Measurements from ENCODE around the gene NDUFB10.

The NDUFB10 gene

DNA sequence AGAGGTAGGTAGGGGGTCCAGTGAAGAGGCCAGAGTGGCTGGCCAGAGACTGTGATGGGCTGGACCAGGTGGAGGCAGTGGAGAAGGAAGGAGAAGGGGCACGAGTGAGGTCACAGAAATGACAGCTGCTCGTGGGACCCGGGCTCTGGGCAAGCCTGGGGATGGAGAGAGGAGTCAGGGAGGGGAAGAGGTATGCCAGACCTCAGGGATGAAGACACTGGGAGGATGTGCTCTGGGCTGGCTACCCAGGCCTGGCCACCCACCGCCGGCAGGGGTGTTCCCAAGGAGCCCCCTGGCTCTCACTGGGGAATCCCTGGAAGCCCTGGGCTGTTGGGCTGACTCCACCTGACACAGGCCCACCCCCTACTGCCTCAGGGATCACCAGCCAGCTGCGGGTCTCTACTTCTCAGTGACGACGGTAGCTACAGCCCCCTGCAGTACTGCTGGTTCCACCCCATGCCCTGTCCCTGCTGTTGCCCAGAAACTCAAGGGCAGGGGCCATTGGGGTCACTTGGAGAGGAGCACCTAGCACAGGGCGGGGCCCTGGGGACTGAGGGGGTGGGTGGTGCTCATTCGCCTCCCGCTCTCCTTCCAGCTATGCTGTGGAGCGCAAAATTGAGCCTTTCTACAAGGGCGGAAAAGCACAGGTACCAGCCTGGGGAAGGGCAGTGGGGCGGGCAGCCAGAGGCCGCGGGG, 14.3 kb downstream of the NDUFB10 start:
- no peak for DNase-seq

GRCh38 chr16:1974157-1975070, 15.1 kb downstream of the NDUFB10 start:
- DNase-seq: no peak

DNA sequence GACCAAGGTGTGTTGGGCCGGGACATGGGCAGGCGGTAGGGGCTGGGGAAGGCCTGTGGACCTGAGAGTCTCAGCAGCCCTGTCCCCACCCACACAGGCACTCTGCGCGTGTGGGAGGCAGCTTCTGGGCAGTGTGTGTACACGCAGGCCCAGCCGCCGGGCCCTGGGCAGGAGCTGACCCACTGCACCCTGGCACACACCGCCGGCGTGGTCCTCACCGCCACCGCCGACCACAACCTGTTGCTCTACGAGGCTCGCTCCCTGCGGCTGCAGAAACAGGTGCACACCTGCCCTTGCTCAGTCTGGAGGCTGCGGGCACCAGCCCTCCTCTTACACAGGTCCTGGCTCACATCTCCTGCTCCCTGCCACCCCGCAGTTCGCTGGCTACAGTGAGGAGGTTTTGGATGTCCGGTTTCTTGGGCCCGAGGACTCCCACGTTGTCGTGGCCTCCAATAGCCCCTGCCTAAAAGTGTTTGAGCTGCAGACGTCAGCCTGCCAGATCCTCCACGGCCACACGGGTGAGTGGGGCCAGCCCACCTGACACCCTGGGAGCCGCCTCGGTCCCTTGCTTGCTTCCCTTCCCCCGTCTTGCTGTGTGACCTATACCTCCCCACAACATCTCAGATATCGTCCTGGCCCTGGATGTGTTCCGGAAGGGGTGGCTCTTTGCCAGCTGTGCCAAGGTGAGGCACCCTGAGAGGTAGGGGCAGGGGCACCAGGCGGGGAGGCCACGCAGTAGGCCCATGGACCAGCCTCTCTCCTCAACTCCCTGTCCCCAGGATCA, 16.3 kb downstream of the NDUFB10 start:
- DNase-seq: no peak

DNA sequence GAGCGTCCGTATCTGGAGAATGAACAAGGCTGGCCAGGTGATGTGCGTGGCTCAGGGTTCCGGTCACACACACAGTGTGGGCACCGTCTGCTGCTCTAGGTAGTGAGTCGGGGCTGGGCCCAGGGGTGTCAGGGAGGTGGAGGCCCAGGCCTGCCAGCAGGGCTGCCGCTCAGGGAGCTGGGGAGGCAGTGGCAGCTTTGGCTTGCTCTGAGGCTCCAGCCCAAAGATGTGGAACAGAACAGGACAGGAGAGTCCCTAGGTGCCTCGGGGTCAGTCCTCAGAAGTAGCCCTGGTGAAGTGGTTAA, 16.8 kb downstream of the NDUFB10 start:
- DNase-seq: no peak

- no peak for DNase-seq
These were observed 17.9 kb downstream of the NDUFB10 start for GRCh38 chr16:1976951-1977874.

- no peak for DNase-seq
These were observed 18.5 kb downstream of the NDUFB10 start for GRCh38 chr16:1977875-1978268.

DNA sequence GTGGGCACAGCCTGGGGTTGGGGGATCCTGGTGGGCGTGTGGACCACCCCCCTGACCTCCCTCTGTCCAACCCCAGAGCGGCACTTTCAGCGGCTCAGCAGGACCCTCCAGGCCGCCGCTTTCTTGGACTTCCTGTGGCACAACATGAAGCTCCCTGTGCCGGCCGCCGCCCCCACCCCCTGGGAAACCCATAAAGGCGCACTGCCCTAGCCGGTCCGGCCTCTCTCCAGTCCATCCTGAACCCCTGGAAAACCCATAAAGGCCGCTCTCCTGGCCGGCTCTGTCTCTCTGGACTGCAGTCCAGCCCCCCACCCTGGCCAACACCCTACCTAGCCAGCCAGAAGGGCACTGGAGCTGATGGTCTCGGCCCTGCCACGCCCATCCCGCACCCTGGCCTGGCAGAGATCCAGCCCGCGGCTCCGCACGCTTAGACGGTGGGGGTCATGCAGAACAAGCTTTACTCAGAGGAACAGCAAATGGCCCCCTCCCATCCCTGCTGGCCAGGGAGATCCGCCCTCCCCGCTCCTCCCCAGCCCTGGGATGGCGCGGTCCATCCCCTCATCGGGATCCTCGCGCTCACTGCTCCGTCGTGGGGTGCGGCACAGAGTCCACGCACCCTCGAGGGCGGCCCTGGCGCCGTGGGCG, 19.3 kb downstream of the NDUFB10 start:
- no peak for DNase-seq

DNA sequence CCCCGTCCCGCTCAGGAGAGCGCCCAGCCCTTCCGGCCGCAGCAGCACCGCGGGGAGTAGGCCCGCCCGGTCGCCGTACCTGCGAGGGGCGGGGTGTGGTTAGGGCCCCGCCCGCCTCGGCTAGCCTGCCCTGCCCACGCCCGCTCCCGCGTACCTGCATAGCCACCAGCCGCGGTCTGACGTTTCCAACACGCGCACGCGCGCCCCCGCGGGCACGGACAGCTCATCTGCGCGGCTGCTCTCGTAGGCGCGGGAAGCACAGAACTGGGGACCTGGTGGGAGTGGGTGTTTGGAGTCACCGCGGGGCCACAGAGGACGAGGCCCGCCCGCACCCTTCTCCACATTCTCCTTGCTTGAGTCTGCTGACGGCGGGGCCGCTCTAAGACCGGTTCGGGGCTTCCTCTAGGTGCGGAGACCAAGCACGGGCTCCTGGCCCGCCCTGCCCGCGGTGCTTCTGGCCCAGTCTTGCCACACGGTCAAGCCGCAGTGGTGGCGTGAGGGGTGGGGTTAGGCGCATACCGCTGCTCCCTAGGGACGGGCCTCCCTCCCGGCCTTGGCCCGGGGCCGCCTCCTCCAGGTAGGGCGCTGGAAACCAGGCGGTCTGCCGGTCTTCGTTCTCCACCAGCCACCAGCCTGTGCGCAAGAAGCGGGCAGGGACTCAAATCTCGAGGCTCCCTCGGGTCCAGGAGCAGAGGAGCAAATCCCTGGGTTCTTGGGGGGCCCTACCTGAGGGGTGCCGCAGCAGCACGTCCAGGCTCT, 20.1 kb downstream of the NDUFB10 start:
- DNase-seq: no peak

DNA sequence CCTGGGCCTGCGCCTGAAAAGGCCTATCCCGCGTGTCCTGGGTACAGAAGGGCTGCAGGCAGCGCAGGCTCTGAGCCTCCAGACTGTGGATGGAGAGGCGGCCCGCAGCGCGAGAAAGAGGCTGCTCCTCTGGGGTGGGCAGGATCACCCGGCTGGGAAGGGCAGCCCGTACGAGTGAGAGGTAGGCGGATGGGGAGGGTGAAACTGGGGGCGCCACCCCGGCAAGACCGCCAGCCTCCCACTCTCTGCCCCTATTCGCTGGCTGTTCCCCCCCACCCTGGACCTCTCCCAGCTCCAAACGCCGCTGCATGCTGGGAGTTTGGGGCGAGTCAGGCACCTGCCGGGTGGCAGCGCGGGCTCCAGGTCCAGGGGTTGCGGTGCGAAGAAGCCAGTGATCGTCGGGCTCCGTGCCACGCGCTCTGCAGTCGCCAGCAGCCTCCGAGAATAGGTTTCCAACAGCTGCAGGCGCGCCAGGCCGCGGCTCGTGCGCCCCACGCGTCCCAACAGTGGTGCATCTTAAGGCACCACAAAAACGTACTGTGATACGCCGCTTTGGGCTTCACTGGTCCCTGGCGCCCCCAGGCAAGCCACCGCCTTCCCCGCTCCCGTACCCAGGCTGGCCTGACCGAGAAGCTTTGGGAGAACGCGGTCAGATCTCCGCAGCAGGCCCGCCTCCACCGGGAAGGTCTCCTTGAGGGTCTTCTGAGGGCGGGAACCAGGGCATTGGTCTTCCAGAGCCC, 20.9 kb downstream of the NDUFB10 start:
- no peak for DNase-seq

- no peak for DNase-seq
These were observed 21.4 kb downstream of the NDUFB10 start for GRCh38 chr16:1980770-1981087.

- DNase-seq: no peak
These were observed 22.1 kb downstream of the NDUFB10 start, which contains the start of gene NOXO1 for GRCh38 chr16:1981398-1981836. Gene NOXO1 (minus strand): TSS chr16:1981469. CDS start chr16:1981179, 290 bp downstream.

DNA sequence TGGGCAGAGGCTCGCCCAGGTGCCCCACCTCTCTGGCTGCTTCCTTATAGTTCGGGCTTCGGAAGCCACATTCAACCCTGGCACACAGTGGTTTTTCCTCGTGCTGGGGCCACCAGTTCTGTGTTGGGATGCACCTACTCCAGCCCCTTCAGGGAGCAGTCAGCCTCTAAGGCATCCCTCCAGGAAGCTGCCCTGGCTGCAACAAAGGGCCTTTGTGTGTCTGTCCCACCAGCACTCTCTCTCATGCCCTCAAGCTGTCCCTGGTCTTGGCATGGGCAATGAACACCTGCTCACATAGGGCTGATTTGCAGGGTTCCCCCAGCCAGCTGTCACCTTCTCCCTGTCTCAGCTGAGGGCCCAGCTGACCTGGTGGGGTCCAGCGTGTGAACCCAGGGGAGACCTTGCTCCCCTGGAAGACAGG, 22.7 kb downstream of the NDUFB10 start:
- DNase-seq: no peak

DNA sequence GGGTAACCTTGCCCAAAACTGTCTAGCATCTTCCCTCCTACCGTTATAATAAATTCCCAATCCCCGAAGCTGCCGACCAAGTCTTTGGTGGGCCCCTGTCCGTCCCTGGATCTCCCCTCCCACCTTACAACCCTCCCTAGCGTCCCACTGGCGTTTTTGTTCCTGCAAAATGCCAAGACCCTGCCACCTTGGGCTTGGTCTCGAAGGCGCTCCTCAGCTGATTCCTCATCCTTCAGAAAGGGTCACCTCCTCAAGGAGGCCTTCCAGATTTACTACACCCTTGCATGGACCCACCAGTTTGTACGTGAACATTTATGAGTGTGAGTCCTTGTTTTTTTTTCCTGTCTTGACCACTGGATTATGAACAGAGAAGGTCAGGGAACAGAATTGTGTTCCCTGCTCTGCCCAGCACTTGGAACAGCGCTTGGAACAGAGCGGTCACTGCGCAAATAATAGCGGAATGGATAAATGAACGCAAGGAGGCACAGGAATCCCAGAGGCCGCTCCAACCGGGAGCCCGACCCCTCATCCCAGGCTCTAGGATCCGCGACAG, 23.7 kb downstream of the NDUFB10 start:
- no peak for DNase-seq

GRCh38 chr16:1983544-1984346, 24.4 kb downstream of the NDUFB10 start, which contains the start of gene GFER:
Gene GFER (plus strand): TSS chr16:1984193. CDS start chr16:1984219, 26 bp downstream.
- peak; percentile 86 for DNase-seq

DNA sequence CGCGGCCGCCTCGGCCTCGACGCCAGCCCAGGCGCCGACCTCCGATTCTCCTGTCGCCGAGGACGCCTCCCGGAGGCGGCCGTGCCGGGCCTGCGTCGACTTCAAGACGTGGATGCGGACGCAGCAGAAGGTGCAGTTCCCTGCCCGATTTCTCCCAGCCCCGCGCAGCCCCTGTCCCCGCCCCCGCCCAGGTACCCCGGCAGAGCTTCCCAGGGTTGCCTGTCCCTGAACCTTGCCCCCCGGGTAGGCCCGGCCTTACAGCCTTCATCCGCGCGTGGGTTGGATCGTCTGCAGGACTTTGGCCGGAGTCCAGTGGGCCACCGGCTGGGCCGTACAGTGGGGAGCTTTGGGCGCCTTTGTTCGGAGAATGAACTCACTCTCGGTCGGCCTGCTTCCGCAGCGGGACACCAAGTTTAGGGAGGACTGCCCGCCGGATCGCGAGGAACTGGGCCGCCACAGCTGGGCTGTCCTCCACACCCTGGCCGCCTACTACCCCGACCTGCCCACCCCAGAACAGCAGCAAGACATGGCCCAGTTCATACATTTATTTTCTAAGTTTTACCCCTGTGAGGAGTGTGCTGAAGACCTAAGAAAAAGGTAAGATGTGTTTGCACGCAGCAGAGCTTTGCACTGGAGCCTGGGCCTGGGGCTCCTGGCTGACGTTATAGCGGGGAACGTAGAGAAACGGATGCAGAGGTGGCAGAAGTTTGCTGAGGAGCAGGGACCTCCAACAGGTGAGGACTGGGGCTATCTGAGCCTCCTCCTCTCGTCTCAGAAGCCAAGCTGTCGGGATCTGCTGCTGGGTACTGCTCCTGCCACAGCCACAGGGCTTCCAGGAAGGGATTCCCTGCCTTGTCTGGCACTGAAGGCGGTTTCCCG, 25.2 kb downstream of the NDUFB10 start:
- no peak for DNase-seq

DNA sequence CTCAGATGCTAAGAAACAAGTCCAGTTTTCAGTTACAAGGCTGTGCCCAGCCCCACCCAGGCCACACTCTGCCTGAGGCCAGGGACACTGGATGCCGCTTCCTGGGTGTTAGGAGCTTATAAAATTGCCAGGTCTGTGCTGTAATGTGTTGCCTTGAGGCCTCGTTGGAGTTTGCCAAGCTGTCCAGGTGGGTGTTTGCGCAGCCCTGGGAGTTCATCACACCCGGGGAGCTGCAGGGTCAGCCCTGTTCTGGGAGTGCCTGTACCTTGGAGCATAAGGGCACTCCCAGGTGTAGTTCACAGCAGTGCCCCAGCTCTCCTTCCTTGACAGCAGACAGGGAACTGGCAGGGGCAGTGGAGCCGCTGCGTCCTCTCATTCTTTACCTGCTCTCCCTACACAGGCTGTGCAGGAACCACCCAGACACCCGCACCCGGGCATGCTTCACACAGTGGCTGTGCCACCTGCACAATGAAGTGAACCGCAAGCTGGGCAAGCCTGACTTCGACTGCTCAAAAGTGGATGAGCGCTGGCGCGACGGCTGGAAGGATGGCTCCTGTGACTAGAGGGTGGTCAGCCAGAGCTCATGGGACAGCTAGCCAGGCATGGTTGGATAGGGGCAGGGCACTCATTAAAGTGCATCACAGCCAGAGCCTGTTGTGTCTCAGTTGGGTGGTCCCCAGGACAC, 26.3 kb downstream of the NDUFB10 start:
- no peak for DNase-seq

DNA sequence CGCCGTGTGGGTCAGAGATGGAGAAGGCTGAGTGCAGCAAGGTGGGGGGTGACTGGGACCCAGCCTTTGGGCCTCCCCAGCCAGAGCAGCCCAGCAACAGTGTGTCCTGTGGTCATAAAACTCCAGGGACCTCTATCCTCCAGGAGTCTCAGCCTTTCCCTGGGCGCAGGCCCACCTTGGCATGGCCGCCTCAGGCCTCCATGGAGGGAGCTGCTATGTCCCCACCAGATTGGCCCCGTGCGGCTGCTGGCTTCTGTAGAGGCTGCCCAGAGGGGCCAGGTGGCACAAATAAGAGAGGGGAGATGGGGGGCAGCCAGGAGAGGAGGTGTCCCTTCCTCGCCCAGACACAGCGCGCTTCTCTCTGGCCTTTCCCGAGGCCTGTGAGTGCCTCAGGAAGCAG, 27.9 kb downstream of the NDUFB10 start:
- DNase-seq: no peak

Data from NCI-H2227 treated with DMSO at 0.1 percent for 48 hours (cell line).